NB4 (cell line): ENCODE measurements around the gene GMEB1.
"Not testable (repeated sequence)": the region's sequence is repeated elsewhere in the genome, so short reads cannot be mapped to it uniquely, and the experiment has no call there.

Experiments
- MYC ChIP-seq: IDR thresholded peaks from 2 replicates; pipeline ENCODE4 v1.6.1; 2011; ENCODE audit warnings: low read depth, low read length
- POLR2A ChIP-seq: IDR thresholded peaks from 2 replicates; pipeline ENCODE4 v1.6.1; 2011; ENCODE audit warnings: mild to moderate bottlenecking; ENCODE audit not compliant: insufficient read length; ENCODE audit errors: extremely low read depth
- TF ChIP-seq, protein P1 (sequence below): IDR thresholded peaks from one replicate; pipeline ENCODE4 v1.5.1; 2012; ENCODE audit warnings: low read depth, low read length

DNA sequence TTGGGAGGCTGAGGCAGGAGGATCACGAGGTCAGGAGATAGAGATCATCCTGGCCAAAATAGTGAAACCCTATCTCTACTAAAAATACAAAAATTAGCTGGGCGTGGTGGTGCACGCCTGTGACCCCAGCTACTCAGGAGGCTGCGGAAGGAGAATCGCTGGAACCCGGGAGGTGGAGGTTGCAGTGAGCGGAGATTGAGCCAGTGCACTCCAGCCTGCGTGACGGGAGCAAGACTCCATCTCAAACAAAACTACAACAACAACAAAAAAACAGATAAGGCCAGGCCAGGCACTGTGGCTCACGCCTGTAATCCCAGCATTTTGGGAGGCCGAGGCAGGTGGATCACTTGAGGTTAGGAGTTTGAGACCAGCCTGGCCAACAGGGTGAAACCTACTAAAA is 23.2 kb upstream of the GMEB1 start:
- TF ChIP-seq, protein P1, sequence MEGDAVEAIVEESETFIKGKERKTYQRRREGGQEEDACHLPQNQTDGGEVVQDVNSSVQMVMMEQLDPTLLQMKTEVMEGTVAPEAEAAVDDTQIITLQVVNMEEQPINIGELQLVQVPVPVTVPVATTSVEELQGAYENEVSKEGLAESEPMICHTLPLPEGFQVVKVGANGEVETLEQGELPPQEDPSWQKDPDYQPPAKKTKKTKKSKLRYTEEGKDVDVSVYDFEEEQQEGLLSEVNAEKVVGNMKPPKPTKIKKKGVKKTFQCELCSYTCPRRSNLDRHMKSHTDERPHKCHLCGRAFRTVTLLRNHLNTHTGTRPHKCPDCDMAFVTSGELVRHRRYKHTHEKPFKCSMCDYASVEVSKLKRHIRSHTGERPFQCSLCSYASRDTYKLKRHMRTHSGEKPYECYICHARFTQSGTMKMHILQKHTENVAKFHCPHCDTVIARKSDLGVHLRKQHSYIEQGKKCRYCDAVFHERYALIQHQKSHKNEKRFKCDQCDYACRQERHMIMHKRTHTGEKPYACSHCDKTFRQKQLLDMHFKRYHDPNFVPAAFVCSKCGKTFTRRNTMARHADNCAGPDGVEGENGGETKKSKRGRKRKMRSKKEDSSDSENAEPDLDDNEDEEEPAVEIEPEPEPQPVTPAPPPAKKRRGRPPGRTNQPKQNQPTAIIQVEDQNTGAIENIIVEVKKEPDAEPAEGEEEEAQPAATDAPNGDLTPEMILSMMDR, result not testable (repeated sequence)
- not testable (repeated sequence) for TF ChIP-seq MYC, POLR2A
